Measurements from ENCODE around the gene CHCHD1.
"Not testable (repeated sequence)": the region's sequence is repeated elsewhere in the genome, so short reads cannot be mapped to it uniquely, and the experiment has no call there.

Gene CHCHD1

GRCh38 chr10:73793456-73793855, 11.6 kb downstream of the CHCHD1 start:
- no peak for DNase-seq (ENCODE audit: low spot score)

GRCh38 chr10:73795491-73795890, 13.6 kb downstream of the CHCHD1 start:
- DNase-seq (ENCODE audit: low spot score): not testable (repeated sequence)

DNA sequence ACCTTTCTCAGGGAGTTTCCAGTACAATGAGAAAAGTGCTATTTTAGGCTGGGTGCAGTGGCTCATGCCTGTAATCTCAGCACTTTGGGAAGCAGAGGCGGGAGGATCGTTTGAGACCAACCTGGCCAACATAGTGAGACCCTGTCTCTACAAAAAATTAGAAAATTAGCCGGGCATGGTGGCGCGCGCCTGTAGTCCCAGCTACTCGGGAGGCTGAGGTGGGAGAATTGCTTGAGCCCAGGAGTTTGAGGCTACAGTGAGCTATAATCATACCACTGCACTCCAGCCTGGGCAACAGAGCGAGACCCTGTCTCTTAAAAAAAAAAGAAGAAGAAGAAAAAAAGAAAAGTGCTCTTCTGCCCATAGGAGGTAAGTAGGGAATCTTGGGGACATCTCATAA, 14.2 kb downstream of the CHCHD1 start:
- DNase-seq (ENCODE audit: low spot score): not testable (repeated sequence)

GRCh38 chr10:73796766-73797165, 14.9 kb downstream of the CHCHD1 start:
- no peak for DNase-seq (ENCODE audit: low spot score)

GRCh38 chr10:73797324-73798025, 15.6 kb downstream of the CHCHD1 start:
- DNase-seq (ENCODE audit: low spot score): no peak

- DNase-seq (ENCODE audit: low spot score): no peak
These were observed 16.2 kb downstream of the CHCHD1 start for GRCh38 chr10:73798087-73798486.

- DNase-seq (ENCODE audit: low spot score): no peak
These were observed 17.2 kb downstream of the CHCHD1 start for GRCh38 chr10:73798927-73799560.

GRCh38 chr10:73799899-73800559, 18.2 kb downstream of the CHCHD1 start:
- DNase-seq (ENCODE audit: low spot score): no peak

GRCh38 chr10:73800560-73801252, 18.9 kb downstream of the CHCHD1 start:
- DNase-seq (ENCODE audit: low spot score): no peak

DNA sequence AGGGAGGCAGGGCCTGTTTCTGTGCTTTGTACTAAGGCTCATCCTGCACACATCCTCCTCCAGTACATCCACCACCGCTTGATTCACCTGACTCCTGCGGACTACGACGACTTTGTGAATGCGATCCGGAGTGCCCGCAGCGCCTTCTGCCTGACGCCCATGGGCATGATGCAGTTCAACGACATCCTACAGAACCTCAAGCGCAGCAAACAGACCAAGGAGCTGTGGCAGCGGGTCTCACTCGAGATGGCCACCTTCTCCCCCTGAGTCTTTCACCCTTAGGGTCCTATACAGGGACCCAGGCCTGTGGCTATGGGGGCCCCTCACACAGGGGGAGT, 19.4 kb downstream of the CHCHD1 start:
- DNase-seq (ENCODE audit: low spot score): no peak

DNA sequence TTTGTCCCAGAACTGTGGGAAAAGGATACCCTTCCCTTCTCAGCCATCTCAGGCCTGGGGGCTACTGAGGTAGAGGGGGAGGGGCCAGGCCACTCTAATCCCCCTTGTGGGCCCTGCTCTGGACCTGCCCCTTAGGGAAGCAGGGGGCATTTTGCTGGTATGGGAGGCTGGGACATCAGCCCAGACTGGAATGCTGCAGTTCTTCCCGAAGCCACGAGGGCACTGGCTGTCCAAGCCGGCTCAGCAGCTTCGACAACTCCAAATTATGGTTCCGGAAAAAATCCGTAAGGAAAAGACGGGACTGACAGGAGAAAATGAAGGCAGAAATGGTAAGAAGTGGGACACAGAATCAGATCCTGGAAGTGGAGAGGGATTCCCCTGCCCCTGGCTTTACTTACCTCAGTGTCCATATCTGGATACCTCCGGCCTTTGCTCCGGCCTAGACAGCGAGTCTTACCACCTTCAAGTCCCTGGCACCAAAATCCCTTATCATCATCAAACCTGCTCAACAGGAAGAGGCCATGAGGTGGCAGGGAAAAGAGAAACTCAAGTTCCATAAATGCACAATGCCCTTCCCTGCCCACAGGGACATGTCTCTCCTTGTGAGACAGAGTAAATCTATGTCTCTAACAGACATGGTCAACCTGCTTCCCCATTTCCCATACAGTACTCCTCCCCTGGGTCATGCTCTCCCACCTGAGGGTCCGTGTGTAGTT, 20.6 kb downstream of the CHCHD1 start:
- no peak for DNase-seq (ENCODE audit: low spot score)

DNA sequence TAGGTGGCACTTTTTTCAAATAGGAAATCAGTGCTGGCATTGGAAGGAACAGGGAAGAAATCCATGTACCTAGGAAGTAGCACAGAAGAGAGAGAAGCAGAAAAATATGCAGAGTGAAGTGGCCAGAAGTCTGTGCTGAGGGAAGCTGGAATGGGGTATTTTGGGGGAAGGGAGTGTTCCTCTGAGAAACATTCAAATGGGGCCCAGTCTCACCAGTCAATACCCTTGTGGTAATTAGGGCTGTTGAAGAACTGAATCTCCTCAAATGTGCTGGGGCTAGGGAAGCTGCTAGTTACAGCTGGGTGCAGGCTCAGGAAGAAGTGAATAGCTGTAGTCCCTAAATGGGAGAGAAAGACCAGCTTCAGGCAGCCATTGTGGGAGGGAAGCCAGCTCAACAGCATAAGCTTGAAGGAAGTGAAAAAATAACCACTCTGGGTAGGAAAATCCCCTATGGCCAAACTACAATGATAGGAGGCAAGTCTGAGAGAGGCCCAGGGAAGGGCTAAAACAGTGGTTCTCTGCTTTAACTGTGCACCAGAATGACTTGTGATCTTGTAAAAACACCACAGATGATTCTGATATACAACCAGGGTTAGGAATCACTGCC, 21.9 kb downstream of the CHCHD1 start:
- no peak for DNase-seq (ENCODE audit: low spot score)

DNA sequence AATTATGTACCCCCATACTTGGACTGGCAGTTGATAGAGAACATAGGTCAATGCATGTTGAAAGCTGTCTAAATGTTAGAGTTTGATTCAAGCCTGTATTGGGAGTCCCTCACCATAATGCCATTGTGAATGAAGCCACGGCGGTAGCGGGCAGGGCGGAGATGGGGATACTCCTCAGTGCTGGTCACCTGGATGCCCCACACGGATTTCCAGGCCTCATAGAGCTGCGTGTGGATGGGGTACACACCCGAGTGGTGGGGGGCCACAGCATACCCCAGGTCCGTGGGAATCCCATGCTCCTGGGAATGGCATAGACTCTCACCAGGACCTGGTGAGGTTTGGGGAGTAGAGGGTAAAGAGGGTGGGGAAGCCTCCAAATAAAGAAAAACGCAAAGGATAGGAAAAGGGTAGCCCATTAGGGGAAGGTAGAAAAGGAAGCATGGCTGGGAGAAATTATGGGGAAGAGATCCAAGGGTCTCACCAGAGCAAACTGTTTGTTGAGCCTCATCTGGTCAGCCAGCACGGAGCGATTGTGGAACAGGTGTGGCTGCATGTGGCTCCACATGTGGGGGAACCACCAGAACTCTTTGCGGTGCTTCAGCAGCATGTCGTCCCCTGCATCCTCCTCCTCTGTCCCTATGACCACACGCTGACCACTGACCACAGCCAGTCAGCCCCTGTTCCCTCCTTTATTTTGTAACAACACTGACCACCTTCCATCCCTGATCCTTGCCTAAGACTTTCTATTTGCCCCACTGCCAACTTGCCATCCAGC, 24.5 kb downstream of the CHCHD1 start:
- DNase-seq (ENCODE audit: low spot score): no peak

DNA sequence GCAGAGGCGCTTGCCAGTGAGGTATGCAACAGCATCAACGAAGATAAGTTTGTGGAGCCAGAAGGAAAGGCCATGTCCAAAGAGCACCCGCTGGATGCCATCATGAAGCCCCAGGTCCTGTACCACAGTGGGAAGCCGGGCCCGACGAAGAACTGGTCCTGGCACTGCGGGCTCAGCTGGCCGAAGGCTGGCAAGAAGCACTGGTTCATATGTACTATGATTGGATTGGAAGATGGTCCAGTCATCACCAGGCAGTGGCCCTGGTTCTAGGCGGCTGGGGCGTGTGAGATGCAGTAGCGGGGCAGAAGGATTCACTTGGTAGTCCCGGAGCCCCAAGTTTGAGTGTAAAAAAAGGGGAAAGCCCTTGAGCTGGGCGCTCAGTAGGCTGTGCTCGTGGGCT, 25.6 kb downstream of the CHCHD1 start:
- no peak for DNase-seq (ENCODE audit: low spot score)

- DNase-seq (ENCODE audit: low spot score): no peak
These were observed 26.4 kb downstream of the CHCHD1 start for GRCh38 chr10:73808021-73808815.

DNA sequence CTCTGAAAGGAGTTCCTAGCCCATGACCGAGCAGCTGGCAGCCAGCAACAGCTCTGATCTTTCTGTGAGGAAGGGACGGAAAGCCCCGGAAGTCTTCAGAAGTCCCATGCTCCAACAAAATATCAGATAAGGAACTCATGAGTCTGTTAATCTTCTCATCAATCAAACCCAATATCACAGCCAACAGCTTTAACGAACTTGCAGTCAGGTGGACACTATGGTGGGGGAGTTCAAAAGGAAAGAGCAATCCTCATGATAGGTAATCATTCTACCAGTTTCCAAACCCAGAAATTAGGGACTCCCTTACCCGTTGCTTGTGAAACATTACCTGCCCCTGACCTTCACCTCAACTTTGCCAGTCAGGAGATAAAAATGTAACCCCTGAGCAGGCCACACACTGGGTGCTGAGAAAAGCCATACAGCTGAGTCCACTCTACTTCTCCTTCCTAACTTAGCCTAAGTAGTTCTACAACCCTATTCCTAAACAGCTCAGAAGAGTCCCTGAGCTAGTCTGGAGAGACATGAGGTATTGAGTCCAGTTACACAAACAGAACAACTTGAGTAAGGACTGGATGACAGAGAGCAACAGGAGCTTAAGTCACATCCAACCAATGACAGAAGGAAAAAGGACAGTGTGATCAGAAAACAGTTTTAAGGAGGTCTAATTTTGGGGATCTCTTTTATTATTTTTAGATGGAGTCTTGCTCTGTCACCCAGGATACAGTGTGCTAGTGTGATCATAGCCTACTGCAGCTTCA, 27.4 kb downstream of the CHCHD1 start:
- DNase-seq (ENCODE audit: low spot score): no peak

- peak; percentile 16 for DNase-seq (ENCODE audit: low spot score)
These were observed 28.5 kb downstream of the CHCHD1 start for GRCh38 chr10:73810358-73810734.

DNA sequence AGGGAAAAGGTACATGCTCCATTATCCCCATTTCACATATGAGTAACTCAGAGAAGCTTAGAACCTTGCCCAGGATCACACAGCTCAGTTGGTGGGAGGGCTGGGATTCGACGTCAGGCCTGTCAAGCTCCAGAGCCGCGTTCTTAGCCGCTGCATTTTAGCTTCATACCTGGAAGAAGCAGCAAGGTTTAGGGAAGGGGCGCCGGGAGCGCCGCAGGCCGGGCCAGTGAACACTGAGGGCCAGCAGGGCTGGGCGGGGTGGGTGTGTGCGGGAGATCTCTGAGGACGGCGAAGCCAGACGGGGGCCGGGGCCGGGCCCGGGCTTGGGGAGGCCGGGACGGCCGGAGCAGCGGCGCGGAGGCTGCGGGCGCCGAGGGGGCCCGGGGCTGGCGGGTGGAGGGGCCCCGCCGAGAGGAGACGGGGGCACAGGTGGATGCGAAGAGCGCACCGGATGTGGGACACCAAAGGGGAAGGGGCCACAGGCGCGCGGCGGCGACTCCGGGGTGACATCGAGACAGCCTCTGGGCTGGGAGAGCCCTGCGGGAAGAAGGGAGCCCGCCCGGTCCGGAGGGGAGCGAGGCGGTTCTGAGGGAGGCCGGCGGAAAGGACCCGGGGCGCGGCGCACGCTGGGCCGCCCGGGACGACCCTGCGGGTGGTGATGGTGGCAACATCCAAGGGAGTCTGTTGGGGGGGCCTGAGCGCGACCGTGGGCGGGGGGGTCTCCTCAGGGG, 29.1 kb downstream of the CHCHD1 start:
- DNase-seq (ENCODE audit: low spot score): peak; percentile 52

DNA sequence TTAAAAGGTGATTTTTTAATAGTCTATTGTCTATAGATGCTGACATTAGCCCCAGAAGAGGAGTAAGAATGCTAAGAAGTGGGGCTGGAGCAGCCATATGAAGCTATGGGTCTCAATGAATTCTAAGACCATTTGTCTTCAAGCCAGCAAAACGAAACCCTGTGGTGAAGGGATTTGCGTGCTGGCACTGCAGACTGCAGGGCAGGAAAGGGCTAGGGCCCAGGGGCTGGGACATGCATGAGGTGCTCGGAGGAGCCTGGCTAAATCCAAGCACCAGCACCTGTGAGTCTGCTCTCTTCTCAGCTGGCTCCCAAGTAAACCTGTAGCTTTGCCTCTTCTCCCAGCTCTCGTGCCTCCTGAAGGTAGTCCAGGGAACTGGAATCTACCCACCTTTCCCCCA, 30.8 kb downstream of the CHCHD1 start:
- DNase-seq (ENCODE audit: low spot score): no peak

Measured in CD4-positive, alpha-beta T cell treated with Interleukin-2 at 100 ng/mL for 4 hours (primary cell).